OCI-LY7 (cell line): ENCODE results near the gene CACNG8.

Experiments used
- EZH2phosphoT487 ChIP-seq: fragments of 200-600 bp; sonication (generic); IDR thresholded peaks from 2 replicates; pipeline ENCODE4 v1.6.1; 2018; ENCODE audit warnings: low read depth, borderline replicate concordance, mild to moderate bottlenecking, mixed run types, antibody characterized with exemption, low read length, moderate library complexity, mixed read lengths
- TF ChIP-seq, protein P1 (sequence below): fragments of 200-600 bp; sonication (generic); conservative IDR thresholded peaks from 2 replicates; pipeline ENCODE4 v1.5.1; 2014; ENCODE audit warnings: mild to moderate bottlenecking, antibody characterized with exemption, low read length, moderate library complexity, mixed read lengths

DNA sequence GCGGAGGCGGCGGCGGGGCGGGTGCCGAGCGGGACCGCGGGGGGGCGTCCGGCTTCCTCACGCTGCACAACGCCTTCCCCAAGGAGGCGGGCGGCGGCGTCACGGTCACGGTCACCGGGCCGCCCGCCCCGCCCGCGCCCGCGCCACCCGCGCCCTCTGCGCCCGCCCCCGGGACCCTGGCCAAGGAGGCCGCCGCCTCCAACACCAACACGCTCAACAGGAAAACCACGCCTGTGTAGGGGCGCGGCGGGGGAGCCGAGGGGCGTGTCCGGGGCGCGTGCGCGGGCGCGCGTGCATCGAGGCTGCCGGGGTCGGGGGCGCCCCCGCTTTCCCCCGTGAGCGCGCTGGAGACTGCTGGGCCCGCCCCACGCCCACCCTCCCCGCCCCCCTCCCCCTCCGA is 19.9 kb downstream of the CACNG8 start:
- TF ChIP-seq, protein P1, sequence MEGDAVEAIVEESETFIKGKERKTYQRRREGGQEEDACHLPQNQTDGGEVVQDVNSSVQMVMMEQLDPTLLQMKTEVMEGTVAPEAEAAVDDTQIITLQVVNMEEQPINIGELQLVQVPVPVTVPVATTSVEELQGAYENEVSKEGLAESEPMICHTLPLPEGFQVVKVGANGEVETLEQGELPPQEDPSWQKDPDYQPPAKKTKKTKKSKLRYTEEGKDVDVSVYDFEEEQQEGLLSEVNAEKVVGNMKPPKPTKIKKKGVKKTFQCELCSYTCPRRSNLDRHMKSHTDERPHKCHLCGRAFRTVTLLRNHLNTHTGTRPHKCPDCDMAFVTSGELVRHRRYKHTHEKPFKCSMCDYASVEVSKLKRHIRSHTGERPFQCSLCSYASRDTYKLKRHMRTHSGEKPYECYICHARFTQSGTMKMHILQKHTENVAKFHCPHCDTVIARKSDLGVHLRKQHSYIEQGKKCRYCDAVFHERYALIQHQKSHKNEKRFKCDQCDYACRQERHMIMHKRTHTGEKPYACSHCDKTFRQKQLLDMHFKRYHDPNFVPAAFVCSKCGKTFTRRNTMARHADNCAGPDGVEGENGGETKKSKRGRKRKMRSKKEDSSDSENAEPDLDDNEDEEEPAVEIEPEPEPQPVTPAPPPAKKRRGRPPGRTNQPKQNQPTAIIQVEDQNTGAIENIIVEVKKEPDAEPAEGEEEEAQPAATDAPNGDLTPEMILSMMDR = no peak
- no peak for TF ChIP-seq EZH2phosphoT487
